ENCODE measurements around the gene POLR1B.

Gene POLR1B

DNA sequence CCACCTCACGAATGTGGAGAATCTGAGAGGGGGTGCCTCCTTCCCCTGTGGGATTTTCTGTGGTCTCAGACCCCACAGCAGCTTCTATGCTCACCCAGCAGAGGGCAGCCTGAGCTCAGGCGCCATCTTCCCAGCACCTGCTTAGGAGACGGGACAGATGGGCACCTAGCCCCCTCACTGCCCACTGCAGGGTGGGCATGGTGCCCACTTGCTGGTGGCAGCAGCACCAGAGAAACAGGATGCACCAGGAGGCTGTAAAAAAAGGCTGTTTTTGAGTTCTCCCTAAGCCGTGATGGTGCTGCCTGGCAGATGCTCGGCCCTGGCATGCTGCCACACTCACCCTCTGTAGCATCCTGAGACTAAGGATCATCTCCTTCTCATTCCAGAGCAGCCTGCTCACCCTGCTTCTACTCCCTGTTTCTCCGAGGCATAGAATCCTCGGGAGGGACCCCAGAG is 84.4 kb downstream of the POLR1B start:
- DNase-seq (ENCODE audit: insufficient read length, low spot score), result peak; percentile 54
- no peak for FAIRE-seq

All from HTR-8/SVneo (cell line).